WTC11 (cell line): ENCODE results near the gene GSS.
"Not testable (repeated sequence)": the region's sequence is repeated elsewhere in the genome, so short reads cannot be mapped to it uniquely, and the experiment has no call there.

Experiments used
- CREB1 ChIP-seq: sonication (generic); formaldehyde crosslinking; IDR thresholded peaks from 2 replicates; pipeline ENCODE4 v1.8.0; 2023; ENCODE audit warnings: mild to moderate bottlenecking, missing genetic modification reagents
- CTCF ChIP-seq: fragments of 200-600 bp; IDR thresholded peaks from 2 replicates; pipeline ENCODE4 v1.8.0; 2022; ENCODE audit warnings: antibody characterized with exemption
- MAX ChIP-seq: sonication (generic); formaldehyde crosslinking; IDR thresholded peaks from 2 replicates; pipeline ENCODE4 v1.8.0; 2022; ENCODE audit warnings: mild to moderate bottlenecking, missing genetic modification reagents
- SP1 ChIP-seq: sonication (generic); formaldehyde crosslinking; conservative IDR thresholded peaks from 2 replicates; pipeline ENCODE4 v1.8.1; 2022; ENCODE audit warnings: missing genetic modification reagents
- TP53 ChIP-seq: sonication (generic); formaldehyde crosslinking; IDR thresholded peaks from 2 replicates; pipeline ENCODE4 v1.8.1; 2023; ENCODE audit warnings: mild to moderate bottlenecking, missing genetic modification reagents
- ZNF425 ChIP-seq: fragments of 250-450 bp; sonication (Bioruptor Pico); conservative IDR thresholded peaks from 2 replicates; pipeline ENCODE4 v1.9.0; 2021; ENCODE audit warnings: mild to moderate bottlenecking

- not testable (repeated sequence) for TF ChIP-seq ZNF425 (CRISPR knock-in tag); CTCF; MAX (CRISPR knock-in tag); SP1 (CRISPR knock-in tag); TP53; CREB1 (CRISPR knock-in tag)
Measured at GRCh38 chr20:34880971-34881370, 74.6 kb downstream of the GSS start.
